GM19035 (cell line): ENCODE measurements around the gene HAUS8.
"Not testable (repeated sequence)": the region's sequence is repeated elsewhere in the genome, so short reads cannot be mapped to it uniquely, and the experiment has no call there.

ENCODE experiments used
- ATAC-seq: cut with Tn5 transposase; IDR thresholded peaks from one replicate; pipeline ENCODE4 v1.9.1; 2021; ENCODE audit not compliant: unreplicated experiment

HAUS8 gene

GRCh38 chr19:17037184-17037583 is 38.1 kb downstream of the HAUS8 start:
- no peak for ATAC-seq

- no peak for ATAC-seq
These were observed 38.6 kb downstream of the HAUS8 start for GRCh38 chr19:17036640-17037039.

GRCh38 chr19:17035842-17036424 is 39.3 kb downstream of the HAUS8 start:
- ATAC-seq: no peak

- no peak for ATAC-seq
These were observed 43.5 kb downstream of the HAUS8 start for GRCh38 chr19:17031741-17032140.

GRCh38 chr19:17027535-17027975 is 47.7 kb downstream of the HAUS8 start:
- no peak for ATAC-seq

- ATAC-seq: no peak
These were observed 48.3 kb downstream of the HAUS8 start, which contains the start of gene CPAMD8 for GRCh38 chr19:17026706-17027534. Gene CPAMD8, minus strand, starts transcription at chr19:17026810. Its CDS starts 168 bp downstream, at chr19:17026642.

GRCh38 chr19:17025991-17026658 is 49.1 kb downstream of the HAUS8 start:
- no peak for ATAC-seq

GRCh38 chr19:17025361-17025760 is 49.9 kb downstream of the HAUS8 start:
- no peak for ATAC-seq

GRCh38 chr19:17024941-17025340 is 50.3 kb downstream of the HAUS8 start:
- not testable (repeated sequence) for ATAC-seq

- no peak for ATAC-seq
These were observed 51.4 kb downstream of the HAUS8 start for GRCh38 chr19:17023805-17024204.

- no peak for ATAC-seq
These were observed 52.5 kb downstream of the HAUS8 start for GRCh38 chr19:17022738-17023137.

- no peak for ATAC-seq
These were observed 53.3 kb downstream of the HAUS8 start for GRCh38 chr19:17021793-17022590.

- no peak for ATAC-seq
These were observed 53.9 kb downstream of the HAUS8 start for GRCh38 chr19:17021328-17021727.

- no peak for ATAC-seq
These were observed 54.4 kb downstream of the HAUS8 start for GRCh38 chr19:17020823-17021222.

GRCh38 chr19:17020385-17020784 is 54.9 kb downstream of the HAUS8 start:
- ATAC-seq: no peak

GRCh38 chr19:17014212-17014861 is 60.9 kb downstream of the HAUS8 start:
- ATAC-seq: not testable (repeated sequence)

GRCh38 chr19:17011485-17011884 is 63.8 kb downstream of the HAUS8 start:
- ATAC-seq: no peak

- no peak for ATAC-seq
These were observed 68.7 kb downstream of the HAUS8 start for GRCh38 chr19:17006579-17006978.

- no peak for ATAC-seq
These were observed 70.3 kb downstream of the HAUS8 start for GRCh38 chr19:17005000-17005399.

GRCh38 chr19:17004386-17004785 is 70.9 kb downstream of the HAUS8 start:
- no peak for ATAC-seq
